Neural cell (in vitro differentiated cells): ENCODE data around the gene NALCN. TPM values are rescaled to one million over a fixed set of nuclear protein-coding genes. Genes with fewer than 3 reads are reported as not detected.

ENCODE experiments used
- H2AFZ ChIP-seq: fragments of 200-600, 300-800 bp; sonication (generic), shearing (Covaris generic); 2 replicates; pipeline ENCODE4 v1.6.0; 2014; ENCODE audit warnings: low read depth, mild to moderate bottlenecking, antibody characterized with exemption, low read length, moderate library complexity
- H3F3A ChIP-seq: fragments of 200-600 bp; shearing (Covaris generic); 2 replicates; pipeline ENCODE4 v1.6.1; 2016; ENCODE audit warnings: mild to moderate bottlenecking, moderate library complexity, mixed read lengths, antibody characterized with exemption, low read length; ENCODE audit not compliant: insufficient read depth, poor library complexity, severe bottlenecking
- H3K27ac ChIP-seq: fragments of 200-600, 300-800 bp; sonication (generic), shearing (Covaris generic); 2 replicates; pipeline ENCODE4 v1.5.1; 2014; ENCODE audit warnings: mild to moderate bottlenecking, low read length, moderate library complexity
- H3K27me3 ChIP-seq: fragments of 300-800, 200-600 bp; sonication (generic), shearing (Covaris generic); 2 replicates; pipeline ENCODE4 v1.6.0; 2014; ENCODE audit warnings: mild to moderate bottlenecking, low read depth, low read length, moderate library complexity; ENCODE audit not compliant: insufficient read depth
- H3K36me3 ChIP-seq: fragments of 300-800, 200-600 bp; sonication (generic), shearing (Covaris generic); 2 replicates; pipeline ENCODE4 v1.5.1; 2014; ENCODE audit warnings: mild to moderate bottlenecking, antibody characterized with exemption, low read length, moderate library complexity; ENCODE audit not compliant: insufficient read depth
- H3K4me2 ChIP-seq: fragments of 300-800, 200-600 bp; sonication (generic), shearing (Covaris generic); 2 replicates; pipeline ENCODE4 v1.6.0; 2014; ENCODE audit warnings: mild to moderate bottlenecking, low read length
- H3K4me3 ChIP-seq: fragments of 300-800, 200-600 bp; sonication (generic), shearing (Covaris generic); 2 replicates; pipeline ENCODE4 v1.5.1; 2014; ENCODE audit warnings: mild to moderate bottlenecking, low read length, moderate library complexity
- H3K79me2 ChIP-seq: fragments of 200-600 bp; shearing (Covaris generic); replicated peaks from 2 replicates; pipeline ENCODE4 v1.6.0; 2014; ENCODE audit warnings: mild to moderate bottlenecking, low read length, moderate library complexity; ENCODE audit not compliant: insufficient read depth
- H3K9ac ChIP-seq: fragments of 300-800, 200-600 bp; sonication (generic), shearing (Covaris generic); 2 replicates; pipeline ENCODE4 v1.6.1; 2016; ENCODE audit warnings: mild to moderate bottlenecking, low read length, mixed read lengths
- H3K9me2 ChIP-seq: fragments of 200-600 bp; shearing (Covaris generic); 2 replicates; pipeline ENCODE4 v1.6.1; 2016; ENCODE audit warnings: mild to moderate bottlenecking, low read length, mixed read lengths; ENCODE audit not compliant: insufficient read depth
- H3K9me3 ChIP-seq: fragments of 200-600, 300-800 bp; sonication (generic), shearing (Covaris generic); 2 replicates; pipeline ENCODE4 v1.6.1; 2016; ENCODE audit warnings: mild to moderate bottlenecking, mixed run types, low read length, moderate library complexity, mixed read lengths
- H4K20me1 ChIP-seq: fragments of 200-600 bp; shearing (Covaris generic); 2 replicates; pipeline ENCODE4 v1.6.1; 2016; ENCODE audit warnings: mild to moderate bottlenecking, mixed run types; ENCODE audit not compliant: insufficient read depth
- EP300 ChIP-seq: fragments of 450-650 bp; conservative IDR thresholded peaks from 2 replicates; pipeline ENCODE4 v1.6.1; 2014; ENCODE audit warnings: antibody characterized with exemption, mild to moderate bottlenecking, moderate library complexity; ENCODE audit not compliant: poor library complexity, severe bottlenecking
- EZH2 ChIP-seq: fragments of 200-600, 300-800 bp; shearing (Covaris generic), sonication (generic); IDR thresholded peaks from 2 replicates; pipeline ENCODE4 v1.6.1; 2014; ENCODE audit warnings: antibody characterized with exemption, low read length, borderline replicate concordance, mild to moderate bottlenecking; ENCODE audit not compliant: insufficient read depth, poor library complexity, severe bottlenecking
- MXI1 ChIP-seq: fragments of 450-650 bp; conservative IDR thresholded peaks from 2 replicates; pipeline ENCODE4 v1.6.1; 2014; ENCODE audit warnings: antibody characterized with exemption, mild to moderate bottlenecking; ENCODE audit not compliant: poor library complexity, severe bottlenecking
- POLR2AphosphoS5 ChIP-seq: IDR thresholded peaks from 2 replicates; pipeline ENCODE4 v1.6.1; 2012
- RAD21 ChIP-seq: fragments of 450-650 bp; conservative IDR thresholded peaks from 2 replicates; pipeline ENCODE4 v1.6.1; 2014; ENCODE audit warnings: antibody characterized with exemption, mild to moderate bottlenecking, moderate library complexity
- SMC3 ChIP-seq: fragments of 450-650 bp; conservative IDR thresholded peaks from 2 replicates; pipeline ENCODE4 v1.6.1; 2014; ENCODE audit warnings: antibody characterized with exemption, mild to moderate bottlenecking, moderate library complexity; ENCODE audit not compliant: poor library complexity
- TAF1 ChIP-seq: IDR thresholded peaks from 2 replicates; pipeline ENCODE4 v1.6.1; 2012; ENCODE audit warnings: low read depth
- polyA plus RNA-seq: library from polyadenylated mRNA; depleted of rRNA; stranded (reverse); fragments of >200 nt; gene quantifications from 2 replicates; pipeline ENCODE4 v1.2.3, GENCODE V29; 2014
- TF ChIP-seq, protein P1 (sequence below): IDR thresholded peaks from 2 replicates; pipeline ENCODE4 v1.6.1; 2012; ENCODE audit warnings: borderline replicate concordance
- TF ChIP-seq, protein P2 (sequence below): fragments of 450-650 bp; IDR thresholded peaks from 2 replicates; pipeline ENCODE4 v1.5.1; 2014; ENCODE audit warnings: antibody characterized with exemption, mild to moderate bottlenecking, moderate library complexity; ENCODE audit not compliant: poor library complexity, severe bottlenecking

NALCN gene
- polyA plus RNA-seq, 1 donor from 2014 or later, result 24.1 TPM

DNA sequence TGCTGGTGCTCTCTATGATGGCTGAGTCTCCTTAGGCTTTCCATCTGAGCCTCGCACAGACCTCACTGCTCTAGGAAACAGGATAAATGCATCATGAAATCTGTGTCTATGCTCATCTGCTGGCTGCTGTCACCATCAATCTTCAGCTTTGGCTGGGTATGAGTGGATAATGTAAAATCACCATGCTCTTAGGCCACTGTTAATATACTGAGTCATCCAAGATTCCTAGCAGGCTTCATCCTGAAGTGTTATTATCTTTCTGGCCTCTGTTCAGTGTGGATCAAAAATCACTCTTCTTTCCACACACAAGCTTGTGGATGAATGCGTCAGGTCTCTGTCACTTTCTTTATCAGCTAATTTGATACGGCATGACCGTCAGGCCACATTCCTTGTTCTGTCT is 317.4 kb downstream of the NALCN start:
- no peaks in the 10 kb centered on the region for H3K27me3 ChIP-seq
- H3K9me2 ChIP-seq, result no peaks in the 10 kb centered on the region

DNA sequence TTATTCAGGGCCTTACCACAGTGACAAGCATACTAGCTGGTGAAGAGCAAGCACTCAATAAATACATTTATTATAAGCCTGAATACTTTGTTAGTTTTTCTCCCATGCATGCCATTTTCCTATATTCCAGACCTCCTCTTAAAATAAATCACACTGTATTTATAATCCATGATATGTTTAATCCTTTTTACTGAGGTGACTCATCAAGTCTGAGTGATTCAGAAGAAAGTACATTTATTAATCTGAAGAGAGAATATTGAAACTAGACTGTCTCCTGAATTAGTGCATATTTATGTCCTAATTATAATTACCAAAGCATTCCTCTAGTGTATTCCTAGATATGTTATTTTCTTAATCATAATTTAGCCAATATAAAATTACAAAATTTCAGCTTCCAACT is 323.3 kb downstream of the NALCN start:
- Histone ChIP-seq H3K9ac (no peak overlapping the region), H3K27ac (no peak overlapping the region), H3K27me3 (no peaks in the 10 kb centered on the region), H4K20me1 (no peaks in the 10 kb centered on the region), H3F3A (no peaks in the 10 kb centered on the region), H3K79me2 (no peaks in the 10 kb centered on the region), H3K9me3 (no peaks in the 10 kb centered on the region), H3K36me3 (peaks cover 6% of the 10 kb centered on the region), H2AFZ (no peak overlapping the region), H3K9me2 (no peaks in the 10 kb centered on the region), H3K4me3 (no peak overlapping the region), H3K4me2 (no peak overlapping the region)
- no peak for TF ChIP-seq RAD21
- no peak for TF ChIP-seq EZH2
- TF ChIP-seq EP300, result no peak
- TF ChIP-seq TAF1, result no peak
- TF ChIP-seq, protein P1, sequence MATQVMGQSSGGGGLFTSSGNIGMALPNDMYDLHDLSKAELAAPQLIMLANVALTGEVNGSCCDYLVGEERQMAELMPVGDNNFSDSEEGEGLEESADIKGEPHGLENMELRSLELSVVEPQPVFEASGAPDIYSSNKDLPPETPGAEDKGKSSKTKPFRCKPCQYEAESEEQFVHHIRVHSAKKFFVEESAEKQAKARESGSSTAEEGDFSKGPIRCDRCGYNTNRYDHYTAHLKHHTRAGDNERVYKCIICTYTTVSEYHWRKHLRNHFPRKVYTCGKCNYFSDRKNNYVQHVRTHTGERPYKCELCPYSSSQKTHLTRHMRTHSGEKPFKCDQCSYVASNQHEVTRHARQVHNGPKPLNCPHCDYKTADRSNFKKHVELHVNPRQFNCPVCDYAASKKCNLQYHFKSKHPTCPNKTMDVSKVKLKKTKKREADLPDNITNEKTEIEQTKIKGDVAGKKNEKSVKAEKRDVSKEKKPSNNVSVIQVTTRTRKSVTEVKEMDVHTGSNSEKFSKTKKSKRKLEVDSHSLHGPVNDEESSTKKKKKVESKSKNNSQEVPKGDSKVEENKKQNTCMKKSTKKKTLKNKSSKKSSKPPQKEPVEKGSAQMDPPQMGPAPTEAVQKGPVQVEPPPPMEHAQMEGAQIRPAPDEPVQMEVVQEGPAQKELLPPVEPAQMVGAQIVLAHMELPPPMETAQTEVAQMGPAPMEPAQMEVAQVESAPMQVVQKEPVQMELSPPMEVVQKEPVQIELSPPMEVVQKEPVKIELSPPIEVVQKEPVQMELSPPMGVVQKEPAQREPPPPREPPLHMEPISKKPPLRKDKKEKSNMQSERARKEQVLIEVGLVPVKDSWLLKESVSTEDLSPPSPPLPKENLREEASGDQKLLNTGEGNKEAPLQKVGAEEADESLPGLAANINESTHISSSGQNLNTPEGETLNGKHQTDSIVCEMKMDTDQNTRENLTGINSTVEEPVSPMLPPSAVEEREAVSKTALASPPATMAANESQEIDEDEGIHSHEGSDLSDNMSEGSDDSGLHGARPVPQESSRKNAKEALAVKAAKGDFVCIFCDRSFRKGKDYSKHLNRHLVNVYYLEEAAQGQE, result no peak
- no peak for TF ChIP-seq POLR2AphosphoS5
- TF ChIP-seq SMC3, result no peak
- TF ChIP-seq, protein P2, sequence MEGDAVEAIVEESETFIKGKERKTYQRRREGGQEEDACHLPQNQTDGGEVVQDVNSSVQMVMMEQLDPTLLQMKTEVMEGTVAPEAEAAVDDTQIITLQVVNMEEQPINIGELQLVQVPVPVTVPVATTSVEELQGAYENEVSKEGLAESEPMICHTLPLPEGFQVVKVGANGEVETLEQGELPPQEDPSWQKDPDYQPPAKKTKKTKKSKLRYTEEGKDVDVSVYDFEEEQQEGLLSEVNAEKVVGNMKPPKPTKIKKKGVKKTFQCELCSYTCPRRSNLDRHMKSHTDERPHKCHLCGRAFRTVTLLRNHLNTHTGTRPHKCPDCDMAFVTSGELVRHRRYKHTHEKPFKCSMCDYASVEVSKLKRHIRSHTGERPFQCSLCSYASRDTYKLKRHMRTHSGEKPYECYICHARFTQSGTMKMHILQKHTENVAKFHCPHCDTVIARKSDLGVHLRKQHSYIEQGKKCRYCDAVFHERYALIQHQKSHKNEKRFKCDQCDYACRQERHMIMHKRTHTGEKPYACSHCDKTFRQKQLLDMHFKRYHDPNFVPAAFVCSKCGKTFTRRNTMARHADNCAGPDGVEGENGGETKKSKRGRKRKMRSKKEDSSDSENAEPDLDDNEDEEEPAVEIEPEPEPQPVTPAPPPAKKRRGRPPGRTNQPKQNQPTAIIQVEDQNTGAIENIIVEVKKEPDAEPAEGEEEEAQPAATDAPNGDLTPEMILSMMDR, result no peak
- no peak for TF ChIP-seq MXI1

More for the DNA sequence above, 317.4 kb downstream of the NALCN start:
- H3K79me2 ChIP-seq, result no peaks in the 10 kb centered on the region
- TF ChIP-seq RAD21 (no peak), EP300 (no peak), EZH2 (no peak), SMC3 (no peak), MXI1 (no peak), TAF1 (no peak), POLR2AphosphoS5 (no peak)
- TF ChIP-seq, protein P2, result no peak
- TF ChIP-seq, protein P1, result no peak
- H3K27ac ChIP-seq, result no peak overlapping the region
- no peaks in the 10 kb centered on the region for H3F3A ChIP-seq
- H3K4me2 ChIP-seq, result no peak overlapping the region
- no peak overlapping the region for H3K4me3 ChIP-seq
- no peak overlapping the region for H3K9ac ChIP-seq
- H2AFZ ChIP-seq, result no peak overlapping the region
- H3K9me3 ChIP-seq, result no peaks in the 10 kb centered on the region
- H3K36me3 ChIP-seq, result peaks cover 6% of the 10 kb centered on the region
- H4K20me1 ChIP-seq, result no peaks in the 10 kb centered on the region
